Progenitor cell of endocrine pancreas (in vitro differentiated cells): ENCODE data around the gene SND1. TPM values are rescaled to one million over a fixed set of nuclear protein-coding genes. Genes with fewer than 3 reads are reported as not detected.
"Not testable (repeated sequence)": the region's sequence is repeated elsewhere in the genome, so short reads cannot be mapped to it uniquely, and the experiment has no call there.

Source experiments
- DNase-seq: peaks from one replicate; pipeline ENCODE4 v3.0.0; 2021; ENCODE audit warnings: low spot score; ENCODE audit not compliant: unreplicated experiment
- H3K27ac Mint-ChIP-seq: 2 replicates; pipeline ENCODE4 v1.8.0; 2021; ENCODE audit warnings: mild to moderate bottlenecking, moderate library complexity, mixed read lengths
- H3K27me3 Mint-ChIP-seq: 2 replicates; pipeline ENCODE4 v1.8.0; 2021; ENCODE audit warnings: mixed read lengths
- H3K36me3 Mint-ChIP-seq: 2 replicates; pipeline ENCODE4 v1.8.0; 2022; ENCODE audit warnings: mixed read lengths; ENCODE audit not compliant: insufficient read depth
- H3K4me1 Mint-ChIP-seq: 2 replicates; pipeline ENCODE4 v1.8.0; 2021; ENCODE audit warnings: low read depth, mixed read lengths
- H3K4me3 Mint-ChIP-seq: 2 replicates; pipeline ENCODE4 v1.8.0; 2021; ENCODE audit warnings: low read depth, mild to moderate bottlenecking, moderate library complexity, mixed read lengths
- H3K9me3 Mint-ChIP-seq: 2 replicates; pipeline ENCODE4 v1.8.0; 2021; ENCODE audit warnings: low read depth, mixed read lengths
- total RNA-seq: library from RNA; stranded (reverse); gene quantifications from 2 replicates; pipeline ENCODE4 v1.2.1, GENCODE V29; 2021
- TF ChIP-seq, protein P1 (sequence below): fragments of 200-600 bp; sonication (generic); IDR thresholded peaks from one replicate; pipeline ENCODE4 v1.5.0; 2021; ENCODE audit warnings: antibody characterized with exemption, mild to moderate bottlenecking; ENCODE audit not compliant: unreplicated experiment

Gene SND1
- total RNA-seq, 1 donor from 2014 or later: 213 TPM

GRCh38 chr7:127673902-127674301 is 21.9 kb downstream of the SND1 start:
- Mint-ChIP-seq H3K27ac (peak overlapping the region; percentile 88), H3K9me3 (peaks cover 5% of the 10 kb centered on the region), H3K27me3 (no peaks in the 10 kb centered on the region), H3K36me3 (peaks cover 34% of the 10 kb centered on the region), H3K4me1 (peaks cover 2% of the 10 kb centered on the region), H3K4me3 (no peak overlapping the region)
- TF ChIP-seq, protein P1, sequence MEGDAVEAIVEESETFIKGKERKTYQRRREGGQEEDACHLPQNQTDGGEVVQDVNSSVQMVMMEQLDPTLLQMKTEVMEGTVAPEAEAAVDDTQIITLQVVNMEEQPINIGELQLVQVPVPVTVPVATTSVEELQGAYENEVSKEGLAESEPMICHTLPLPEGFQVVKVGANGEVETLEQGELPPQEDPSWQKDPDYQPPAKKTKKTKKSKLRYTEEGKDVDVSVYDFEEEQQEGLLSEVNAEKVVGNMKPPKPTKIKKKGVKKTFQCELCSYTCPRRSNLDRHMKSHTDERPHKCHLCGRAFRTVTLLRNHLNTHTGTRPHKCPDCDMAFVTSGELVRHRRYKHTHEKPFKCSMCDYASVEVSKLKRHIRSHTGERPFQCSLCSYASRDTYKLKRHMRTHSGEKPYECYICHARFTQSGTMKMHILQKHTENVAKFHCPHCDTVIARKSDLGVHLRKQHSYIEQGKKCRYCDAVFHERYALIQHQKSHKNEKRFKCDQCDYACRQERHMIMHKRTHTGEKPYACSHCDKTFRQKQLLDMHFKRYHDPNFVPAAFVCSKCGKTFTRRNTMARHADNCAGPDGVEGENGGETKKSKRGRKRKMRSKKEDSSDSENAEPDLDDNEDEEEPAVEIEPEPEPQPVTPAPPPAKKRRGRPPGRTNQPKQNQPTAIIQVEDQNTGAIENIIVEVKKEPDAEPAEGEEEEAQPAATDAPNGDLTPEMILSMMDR: no peak
- no peak for DNase-seq

GRCh38 chr7:127674361-127674760 is 22.4 kb downstream of the SND1 start:
- H3K27ac Mint-ChIP-seq: no peak overlapping the region
- no peaks in the 10 kb centered on the region for H3K4me1 Mint-ChIP-seq
- peaks cover 34% of the 10 kb centered on the region for H3K36me3 Mint-ChIP-seq
- no peaks in the 10 kb centered on the region for H3K27me3 Mint-ChIP-seq
- peaks cover 7% of the 10 kb centered on the region for H3K9me3 Mint-ChIP-seq
- TF ChIP-seq, protein P1: no peak
- no peak overlapping the region for H3K4me3 Mint-ChIP-seq
- DNase-seq: no peak

DNA sequence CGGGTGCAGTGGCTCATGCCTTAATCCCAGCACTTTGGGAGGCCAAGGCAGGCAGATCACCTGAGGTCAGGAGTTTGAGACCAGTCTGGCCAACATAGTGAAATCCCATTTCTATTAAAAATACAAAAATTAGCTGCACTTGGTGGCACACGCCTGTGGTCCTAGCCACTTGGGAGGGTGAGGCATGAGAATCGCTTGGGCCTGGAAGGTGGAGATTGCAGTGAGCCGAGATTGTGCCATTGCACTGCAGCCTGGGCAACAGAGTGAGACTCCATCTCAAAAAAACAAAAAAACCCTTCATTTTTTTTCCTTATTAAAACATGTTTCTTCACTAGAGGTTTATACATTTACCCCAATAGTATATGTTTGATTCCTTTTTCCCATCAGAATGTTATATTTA is 22.9 kb downstream of the SND1 start:
- not testable (repeated sequence) for H3K27ac Mint-ChIP-seq

DNA sequence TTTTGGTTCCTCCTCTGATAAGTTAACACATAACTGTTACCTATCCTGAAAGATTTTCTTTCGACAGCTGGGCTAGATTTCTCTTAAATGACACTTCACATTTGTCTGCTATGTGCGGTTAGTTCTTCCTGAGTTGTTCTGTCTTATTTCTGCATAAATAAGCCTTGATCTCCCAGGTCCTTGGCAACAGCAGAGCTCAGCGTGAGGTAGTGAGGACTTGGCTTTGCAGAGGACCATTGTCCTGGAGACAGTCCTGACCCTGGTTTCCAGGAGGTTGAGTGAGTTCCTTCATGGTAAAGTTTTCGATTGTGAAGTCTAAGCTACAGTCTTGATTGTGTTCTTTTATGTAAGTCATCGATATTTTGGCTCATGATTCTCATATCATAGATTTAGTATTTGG is 23.7 kb downstream of the SND1 start:
- H3K4me1 Mint-ChIP-seq: no peaks in the 10 kb centered on the region
- peaks cover 41% of the 10 kb centered on the region for H3K36me3 Mint-ChIP-seq

More for the DNA sequence above, 22.9 kb downstream of the SND1 start:
- H3K4me3 Mint-ChIP-seq, DNase-seq, H3K4me1 Mint-ChIP-seq, H3K27me3 Mint-ChIP-seq: not testable (repeated sequence)
- H3K36me3 Mint-ChIP-seq: peaks cover 36% of the 10 kb centered on the region
- peaks cover 13% of the 10 kb centered on the region for H3K9me3 Mint-ChIP-seq

GRCh38 chr7:127677433-127678230 is 25.6 kb downstream of the SND1 start:
- H3K9me3 Mint-ChIP-seq: peaks cover 17% of the 10 kb centered on the region
- DNase-seq: no peak
- H3K27ac Mint-ChIP-seq: no peak overlapping the region
- TF ChIP-seq, protein P1: no peak
- no peak overlapping the region for H3K4me3 Mint-ChIP-seq
- peaks cover 8% of the 10 kb centered on the region for H3K4me1 Mint-ChIP-seq
- peaks cover 37% of the 10 kb centered on the region for H3K36me3 Mint-ChIP-seq
- H3K27me3 Mint-ChIP-seq: no peaks in the 10 kb centered on the region

More for the DNA sequence above, 23.7 kb downstream of the SND1 start:
- peaks cover 18% of the 10 kb centered on the region for H3K9me3 Mint-ChIP-seq
- H3K27ac Mint-ChIP-seq: no peak overlapping the region
- DNase-seq: no peak
- no peak overlapping the region for H3K4me3 Mint-ChIP-seq
- TF ChIP-seq, protein P1: no peak
- H3K27me3 Mint-ChIP-seq: no peaks in the 10 kb centered on the region

GRCh38 chr7:127678337-127678736 is 26.3 kb downstream of the SND1 start:
- Mint-ChIP-seq H3K36me3 (peaks cover 36% of the 10 kb centered on the region), H3K27me3 (no peaks in the 10 kb centered on the region), H3K9me3 (peaks cover 17% of the 10 kb centered on the region), H3K4me1 (peaks cover 12% of the 10 kb centered on the region), H3K27ac (no peak overlapping the region), H3K4me3 (no peak overlapping the region)
- DNase-seq: no peak
- TF ChIP-seq, protein P1: no peak
